Measurements from ENCODE around the gene MYADML2.

DNA sequence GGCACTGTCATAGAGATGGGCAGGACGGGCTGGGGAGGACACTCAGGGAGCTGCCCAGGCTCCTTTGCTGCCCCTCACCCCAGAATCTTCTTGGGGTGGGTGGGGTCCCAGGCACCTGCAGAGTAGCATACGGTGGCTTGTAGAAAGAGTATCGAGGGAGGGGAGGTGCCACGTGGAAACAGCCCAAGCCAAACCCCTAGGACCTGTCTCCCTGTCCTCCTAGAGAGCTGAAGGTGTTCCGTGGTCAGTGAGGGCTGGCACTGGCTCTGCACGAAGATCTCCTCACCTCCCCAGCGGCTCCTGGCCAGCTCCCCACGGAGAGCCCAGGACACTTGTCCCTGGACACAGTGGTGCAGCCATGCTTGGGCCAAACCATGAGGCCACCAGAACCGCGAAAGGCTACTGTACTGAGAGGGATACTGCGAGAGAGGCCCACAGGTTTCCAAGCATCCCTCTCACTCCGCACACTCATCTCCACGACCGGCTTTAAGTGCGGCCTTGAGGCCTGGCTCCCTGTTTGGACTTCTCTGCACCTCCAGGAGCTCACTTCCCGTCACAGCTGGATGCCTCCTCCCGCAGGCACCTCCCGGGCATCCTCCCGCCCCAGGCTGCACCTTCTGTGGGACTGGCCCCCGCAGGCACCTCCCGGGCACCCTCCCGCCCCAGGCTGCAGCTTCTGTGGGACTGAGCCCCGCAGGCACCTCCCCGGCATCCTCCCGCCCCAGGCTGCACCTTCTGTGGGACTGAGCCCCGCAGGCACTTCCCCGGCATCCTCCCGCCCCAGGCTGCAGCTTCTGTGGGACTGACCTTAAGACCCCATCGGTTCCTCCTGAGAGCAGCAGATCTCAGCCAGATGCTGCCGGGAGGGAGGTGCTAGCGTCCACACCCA, 17.5 kb downstream of the MYADML2 start:
- TF ChIP-seq, protein P1, sequence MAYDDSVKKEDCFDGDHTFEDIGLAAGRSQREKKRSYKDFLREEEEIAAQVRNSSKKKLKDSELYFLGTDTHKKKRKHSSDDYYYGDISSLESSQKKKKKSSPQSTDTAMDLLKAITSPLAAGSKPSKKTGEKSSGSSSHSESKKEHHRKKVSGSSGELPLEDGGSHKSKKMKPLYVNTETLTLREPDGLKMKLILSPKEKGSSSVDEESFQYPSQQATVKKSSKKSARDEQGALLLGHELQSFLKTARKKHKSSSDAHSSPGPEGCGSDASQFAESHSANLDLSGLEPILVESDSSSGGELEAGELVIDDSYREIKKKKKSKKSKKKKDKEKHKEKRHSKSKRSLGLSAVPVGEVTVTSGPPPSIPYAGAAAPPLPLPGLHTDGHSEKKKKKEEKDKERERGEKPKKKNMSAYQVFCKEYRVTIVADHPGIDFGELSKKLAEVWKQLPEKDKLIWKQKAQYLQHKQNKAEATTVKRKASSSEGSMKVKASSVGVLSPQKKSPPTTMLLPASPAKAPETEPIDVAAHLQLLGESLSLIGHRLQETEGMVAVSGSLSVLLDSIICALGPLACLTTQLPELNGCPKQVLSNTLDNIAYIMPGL (CRISPR knock-in tag; IDR thresholded peaks at IDR 0.05) = no peak
- no peak for TF ChIP-seq ZNF263 (CRISPR knock-in tag; IDR thresholded peaks at IDR 0.05; ENCODE audit: low read depth)
